ENCODE results near the gene KYNU. TPM values are rescaled to one million over a fixed set of nuclear protein-coding genes. Genes with fewer than 3 reads are reported as not detected.
"Not testable (repeated sequence)": the region's sequence is repeated elsewhere in the genome, so short reads cannot be mapped to it uniquely, and the experiment has no call there.

Gene KYNU
- total RNA-seq, 2 experiments from 2014 or later = 0.14 to 1.0 TPM

GRCh38 chr2:142876423-142876822 is 1.0 kb upstream of the KYNU start:
- ATAC-seq (ENCODE audit: low read depth) (no peak), DNase-seq (no peak)
- H3K4me3 Mint-ChIP-seq = no peak overlapping the region
- no peaks in the 10 kb centered on the region for H3K9me3 Mint-ChIP-seq
- H3K36me3 Mint-ChIP-seq = no peaks in the 10 kb centered on the region
- H3K27me3 Mint-ChIP-seq = peaks cover 4% of the 10 kb centered on the region
- no peaks in the 10 kb centered on the region for H3K4me1 Mint-ChIP-seq
- no peak overlapping the region for H3K27ac Mint-ChIP-seq
- POLR2A ChIA-PET = no interaction called here

- Mint-ChIP-seq H3K9me3 (no peaks in the 10 kb centered on the region), H3K36me3 (no peaks in the 10 kb centered on the region), H3K4me3 (no peak overlapping the region), H3K27me3 (peaks cover 4% of the 10 kb centered on the region), H3K4me1 (no peaks in the 10 kb centered on the region), H3K27ac (no peak overlapping the region)
- POLR2A ChIA-PET = no interaction called here
- no peak for DNase-seq
- ATAC-seq (ENCODE audit: low read depth) = no peak
Measured at GRCh38 chr2:142878031-142878678, 691 bp downstream of the KYNU start.

GRCh38 chr2:142879151-142879550 is 1.7 kb downstream of the KYNU start:
- Mint-ChIP-seq H3K4me3 (no peak overlapping the region), H3K36me3 (no peaks in the 10 kb centered on the region), H3K27ac (no peak overlapping the region), H3K27me3 (peaks cover 4% of the 10 kb centered on the region), H3K4me1 (no peaks in the 10 kb centered on the region), H3K9me3 (peaks cover 3% of the 10 kb centered on the region)
- DNase-seq (no peak), ATAC-seq (ENCODE audit: low read depth) (no peak)
- POLR2A ChIA-PET = no interaction called here

- DNase-seq (no peak), ATAC-seq (ENCODE audit: low read depth) (no peak)
- Mint-ChIP-seq H3K9me3 (peaks cover 3% of the 10 kb centered on the region), H3K4me1 (no peaks in the 10 kb centered on the region), H3K27ac (no peak overlapping the region), H3K4me3 (no peak overlapping the region), H3K27me3 (peaks cover 4% of the 10 kb centered on the region), H3K36me3 (no peaks in the 10 kb centered on the region)
- POLR2A ChIA-PET = no interaction called here
Measured at GRCh38 chr2:142880279-142880678, 2.8 kb downstream of the KYNU start.

GRCh38 chr2:142881619-142882018 is 4.2 kb downstream of the KYNU start:
- DNase-seq (no peak), ATAC-seq (ENCODE audit: low read depth) (no peak)
- H3K4me3 Mint-ChIP-seq = no peak overlapping the region
- no peaks in the 10 kb centered on the region for H3K36me3 Mint-ChIP-seq
- H3K27me3 Mint-ChIP-seq = peaks cover 6% of the 10 kb centered on the region
- H3K27ac Mint-ChIP-seq = no peak overlapping the region
- POLR2A ChIA-PET = no interaction called here
- H3K4me1 Mint-ChIP-seq = no peaks in the 10 kb centered on the region
- peaks cover 3% of the 10 kb centered on the region for H3K9me3 Mint-ChIP-seq

GRCh38 chr2:142882500-142882899 is 5.0 kb downstream of the KYNU start:
- POLR2A ChIA-PET; DNase-seq; H3K4me1 Mint-ChIP-seq; H3K9me3 Mint-ChIP-seq; ATAC-seq (ENCODE audit: low read depth); H3K27me3 Mint-ChIP-seq; H3K36me3 Mint-ChIP-seq; H3K27ac Mint-ChIP-seq; H3K4me3 Mint-ChIP-seq: not testable (repeated sequence)

GRCh38 chr2:142883526-142883925 is 6.1 kb downstream of the KYNU start:
- Mint-ChIP-seq H3K9me3 (peaks cover 3% of the 10 kb centered on the region), H3K36me3 (no peaks in the 10 kb centered on the region), H3K4me3 (no peak overlapping the region), H3K4me1 (no peaks in the 10 kb centered on the region), H3K27ac (no peak overlapping the region), H3K27me3 (peaks cover 6% of the 10 kb centered on the region)
- POLR2A ChIA-PET = no interaction called here
- DNase-seq (no peak), ATAC-seq (ENCODE audit: low read depth) (no peak)

GRCh38 chr2:142885543-142885942 is 8.1 kb downstream of the KYNU start:
- Mint-ChIP-seq H3K27ac (no peak overlapping the region), H3K4me3 (no peak overlapping the region), H3K4me1 (no peaks in the 10 kb centered on the region), H3K36me3 (no peaks in the 10 kb centered on the region), H3K27me3 (peaks cover 6% of the 10 kb centered on the region), H3K9me3 (peaks cover 3% of the 10 kb centered on the region)
- POLR2A ChIA-PET = no interaction called here
- DNase-seq (no peak), ATAC-seq (ENCODE audit: low read depth) (no peak)

- Mint-ChIP-seq H3K4me3 (no peak overlapping the region), H3K27ac (no peak overlapping the region), H3K4me1 (no peaks in the 10 kb centered on the region), H3K27me3 (peaks cover 4% of the 10 kb centered on the region), H3K36me3 (no peaks in the 10 kb centered on the region), H3K9me3 (no peaks in the 10 kb centered on the region)
- POLR2A ChIA-PET = no interaction called here
- no peak for DNase-seq
- ATAC-seq (ENCODE audit: low read depth) = no peak
Measured at GRCh38 chr2:142892715-142893114, 15.3 kb downstream of the KYNU start.

GRCh38 chr2:142893241-142893640 is 15.8 kb downstream of the KYNU start:
- Mint-ChIP-seq H3K4me1 (no peaks in the 10 kb centered on the region), H3K27ac (no peak overlapping the region), H3K4me3 (no peak overlapping the region), H3K27me3 (peaks cover 4% of the 10 kb centered on the region), H3K9me3 (no peaks in the 10 kb centered on the region), H3K36me3 (no peaks in the 10 kb centered on the region)
- ATAC-seq (ENCODE audit: low read depth) (no peak), DNase-seq (no peak)
- POLR2A ChIA-PET = no interaction called here

GRCh38 chr2:142897807-142898206 is 20.3 kb downstream of the KYNU start:
- POLR2A ChIA-PET = no interaction called here
- no peak overlapping the region for H3K4me3 Mint-ChIP-seq
- no peaks in the 10 kb centered on the region for H3K36me3 Mint-ChIP-seq
- DNase-seq = no peak
- no peaks in the 10 kb centered on the region for H3K9me3 Mint-ChIP-seq
- ATAC-seq (ENCODE audit: low read depth) = no peak
- no peak overlapping the region for H3K27ac Mint-ChIP-seq
- H3K4me1 Mint-ChIP-seq = no peaks in the 10 kb centered on the region
- H3K27me3 Mint-ChIP-seq = no peaks in the 10 kb centered on the region

GRCh38 chr2:142900327-142900726 is 22.9 kb downstream of the KYNU start:
- ATAC-seq (ENCODE audit: low read depth); H3K36me3 Mint-ChIP-seq; H3K4me3 Mint-ChIP-seq; H3K9me3 Mint-ChIP-seq; H3K27ac Mint-ChIP-seq; POLR2A ChIA-PET; H3K4me1 Mint-ChIP-seq; H3K27me3 Mint-ChIP-seq; DNase-seq: not testable (repeated sequence)

- no peak overlapping the region for H3K27ac Mint-ChIP-seq
- POLR2A ChIA-PET = no interaction called here
- no peaks in the 10 kb centered on the region for H3K36me3 Mint-ChIP-seq
- no peak overlapping the region for H3K4me3 Mint-ChIP-seq
- DNase-seq (no peak), ATAC-seq (ENCODE audit: low read depth) (no peak)
- no peaks in the 10 kb centered on the region for H3K9me3 Mint-ChIP-seq
- H3K4me1 Mint-ChIP-seq = no peaks in the 10 kb centered on the region
- H3K27me3 Mint-ChIP-seq = no peaks in the 10 kb centered on the region
Measured at GRCh38 chr2:142901780-142902179, 24.3 kb downstream of the KYNU start.

GRCh38 chr2:142903726-142904125 is 26.3 kb downstream of the KYNU start:
- ATAC-seq (ENCODE audit: low read depth); H3K27ac Mint-ChIP-seq; H3K36me3 Mint-ChIP-seq; H3K4me3 Mint-ChIP-seq; POLR2A ChIA-PET; H3K9me3 Mint-ChIP-seq; H3K27me3 Mint-ChIP-seq; H3K4me1 Mint-ChIP-seq; DNase-seq: not testable (repeated sequence)

- Mint-ChIP-seq H3K4me3 (no peak overlapping the region), H3K27me3 (peaks cover 1% of the 10 kb centered on the region), H3K9me3 (no peaks in the 10 kb centered on the region), H3K4me1 (no peaks in the 10 kb centered on the region), H3K27ac (no peak overlapping the region), H3K36me3 (no peaks in the 10 kb centered on the region)
- no peak for ATAC-seq (ENCODE audit: low read depth)
- DNase-seq = no peak
- POLR2A ChIA-PET = no interaction called here
Measured at GRCh38 chr2:142907653-142908052, 30.2 kb downstream of the KYNU start.
